T-helper 9 cell (primary cell): ENCODE data around the gene PALMD.

Experiments used
- DNase-seq: peaks from one replicate; pipeline ENCODE4 v3.0.0-alpha.2; 2020

The PALMD gene

GRCh38 chr1:99661780-99662179 lies 15.9 kb downstream of the PALMD start:
- DNase-seq, result no peak

DNA sequence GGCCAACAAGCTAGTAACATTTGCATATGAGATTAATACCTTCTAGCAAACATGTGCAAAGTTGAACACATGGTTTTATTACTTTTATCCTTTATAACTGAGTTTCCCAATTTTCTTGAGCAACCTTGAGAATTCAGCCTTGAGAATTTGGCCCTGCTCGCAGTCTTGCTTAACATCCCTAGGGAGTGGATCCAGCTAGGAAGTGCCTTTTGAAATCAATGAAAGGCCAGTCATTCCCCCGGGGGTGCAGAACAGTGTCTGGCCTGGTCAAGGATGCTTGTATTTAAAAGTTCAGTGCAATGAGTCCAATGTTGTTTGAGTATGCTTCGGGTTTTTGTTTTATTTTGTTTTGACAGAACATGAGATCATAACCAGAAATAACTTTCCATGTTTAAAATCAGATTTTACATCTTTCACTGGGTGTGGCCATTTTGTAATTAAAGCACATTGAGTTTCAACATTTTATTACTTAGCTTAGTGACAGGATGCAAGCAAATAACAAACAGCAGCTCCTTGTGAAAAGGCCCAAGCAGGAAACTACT lies 16.7 kb downstream of the PALMD start:
- no peak for DNase-seq

DNA sequence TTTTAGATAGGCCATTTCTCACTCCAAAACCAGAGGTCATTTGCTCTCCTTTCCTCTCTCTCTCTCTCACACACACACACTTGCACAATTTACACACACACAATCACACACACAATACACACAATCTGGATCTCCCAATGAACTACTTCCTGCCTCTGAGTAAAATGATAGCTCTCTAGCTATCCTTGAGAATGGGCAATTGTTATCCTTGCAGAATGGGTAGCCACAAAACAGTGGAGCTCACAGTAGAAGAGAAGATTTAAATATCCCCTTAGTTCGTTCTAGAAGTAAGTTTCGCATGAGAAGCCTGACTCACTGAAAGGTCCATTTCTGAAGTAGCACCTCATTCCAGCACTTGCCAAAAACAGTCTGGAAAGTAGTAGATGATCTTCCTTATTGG lies 17.6 kb downstream of the PALMD start:
- no peak for DNase-seq

GRCh38 chr1:99665212-99665611 lies 19.3 kb downstream of the PALMD start:
- no peak for DNase-seq

GRCh38 chr1:99669376-99669775 lies 23.5 kb downstream of the PALMD start:
- no peak for DNase-seq

DNA sequence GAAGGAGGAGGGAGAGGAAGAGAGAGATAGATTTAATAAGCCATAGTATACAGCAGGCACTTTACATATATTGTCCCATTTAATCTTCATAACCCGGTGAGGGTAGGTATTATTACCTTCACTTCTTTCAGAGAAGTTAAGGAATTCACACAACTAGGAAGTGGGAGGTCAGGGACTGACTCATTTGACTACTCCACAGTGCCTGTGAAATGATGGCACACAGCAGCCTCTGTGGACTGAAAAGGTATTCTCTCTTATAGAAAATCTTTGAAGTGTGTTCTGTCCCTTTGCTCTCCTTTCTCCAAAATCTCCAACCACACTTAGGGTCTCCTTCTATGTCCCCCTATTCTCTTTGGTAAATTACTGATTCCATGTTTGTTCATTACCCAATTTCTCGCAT lies 23.9 kb downstream of the PALMD start:
- DNase-seq, result no peak

GRCh38 chr1:99670583-99670982 lies 24.7 kb downstream of the PALMD start:
- DNase-seq, result no peak

- no peak for DNase-seq
Measured at GRCh38 chr1:99672038-99672437, 26.1 kb downstream of the PALMD start.

DNA sequence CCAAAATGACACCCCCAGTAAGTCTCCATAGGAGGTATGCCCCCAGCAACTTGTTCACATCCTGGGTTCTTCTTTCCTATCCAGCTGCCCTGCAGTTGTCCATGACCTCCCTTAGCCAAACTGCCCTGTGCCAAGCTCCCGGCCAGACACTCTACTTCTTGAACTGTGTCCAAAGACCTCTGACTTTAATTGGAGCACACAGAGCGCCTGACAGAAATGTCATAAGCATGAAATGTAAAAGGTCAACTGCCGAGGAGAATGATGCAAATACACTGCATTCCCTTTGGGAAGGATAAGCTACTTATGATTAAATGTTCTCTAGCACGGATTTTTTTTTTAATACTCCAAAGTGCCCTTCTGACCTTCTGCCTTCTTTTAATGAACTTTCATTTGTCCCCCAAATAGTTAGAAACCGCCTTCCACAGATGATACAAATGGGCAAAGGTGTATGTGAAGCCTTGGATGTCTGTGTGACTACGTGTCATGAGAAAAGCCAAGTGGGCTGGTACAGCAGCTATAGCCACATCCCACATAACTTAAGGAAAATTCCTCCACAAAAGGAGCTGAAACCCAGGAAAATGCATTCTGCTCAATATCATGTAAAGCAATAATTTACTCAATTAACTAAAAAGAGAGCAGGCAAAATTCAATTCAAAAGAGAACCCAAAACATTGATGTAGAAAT lies 26.8 kb downstream of the PALMD start:
- DNase-seq, result no peak

GRCh38 chr1:99673315-99673714 lies 27.4 kb downstream of the PALMD start:
- DNase-seq, result no peak

DNA sequence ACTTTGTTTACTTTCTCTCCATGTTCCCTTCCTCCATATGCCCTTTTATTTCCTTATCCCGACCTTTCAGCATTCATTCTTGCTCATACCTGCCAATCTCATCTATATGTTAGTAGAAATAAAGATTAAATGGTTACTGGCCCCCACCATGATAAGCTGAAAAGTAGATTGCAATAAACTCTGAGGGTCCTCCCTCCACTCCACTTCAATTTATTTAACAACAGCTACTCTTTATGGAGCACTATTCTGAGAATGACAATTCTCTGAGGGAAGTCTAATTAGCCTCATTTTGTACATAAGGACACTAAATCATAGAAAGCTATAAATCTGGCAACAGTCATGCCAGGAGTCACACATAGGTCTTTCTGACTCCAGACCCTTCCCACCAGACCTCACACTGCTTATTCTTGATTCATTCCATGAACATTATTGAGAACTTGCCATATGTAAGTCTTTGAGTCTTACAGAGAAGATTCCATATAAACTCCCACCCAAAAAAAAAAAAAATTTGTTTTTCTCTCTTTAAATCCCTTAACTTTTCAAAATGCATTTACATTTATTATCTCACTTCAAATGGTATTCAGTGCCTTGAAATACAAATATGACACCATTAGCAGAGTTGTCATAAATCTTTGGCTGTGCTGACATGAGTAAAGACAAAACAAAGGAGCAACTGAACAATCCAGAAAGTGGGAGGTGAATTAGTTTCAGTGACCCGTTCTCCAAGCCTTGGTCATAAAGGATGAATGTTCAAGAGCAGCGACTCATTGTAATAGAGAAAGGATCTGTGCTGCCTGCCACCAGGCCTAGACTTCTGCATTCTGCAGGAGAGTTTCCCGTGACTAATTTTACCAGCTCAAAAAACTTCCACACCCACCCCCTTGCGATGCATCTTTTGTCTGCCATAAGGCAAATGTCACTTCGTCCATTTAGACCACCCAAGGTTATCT lies 28.5 kb downstream of the PALMD start:
- no peak for DNase-seq

DNA sequence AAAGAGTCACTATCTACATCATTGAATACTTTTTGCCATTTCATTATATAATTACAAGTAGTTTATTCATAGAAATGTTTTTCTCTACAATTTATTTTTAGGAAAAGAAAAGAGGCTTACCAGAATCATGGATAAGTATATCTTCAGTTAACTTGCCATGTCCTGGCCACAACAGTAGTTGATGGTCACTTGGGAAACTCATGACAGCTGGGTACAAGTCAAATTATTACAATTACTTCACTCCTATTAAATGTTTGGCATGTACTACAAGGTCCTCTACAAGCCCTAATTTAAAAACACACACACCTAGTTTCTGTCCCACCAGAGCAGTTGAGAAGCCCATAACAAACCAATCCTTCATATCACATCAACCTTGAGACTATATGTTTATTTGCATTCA lies 29.4 kb downstream of the PALMD start:
- DNase-seq, result no peak

GRCh38 chr1:99675994-99676393 lies 30.1 kb downstream of the PALMD start:
- no peak for DNase-seq

GRCh38 chr1:99676876-99677275 lies 31.0 kb downstream of the PALMD start:
- DNase-seq, result no peak

DNA sequence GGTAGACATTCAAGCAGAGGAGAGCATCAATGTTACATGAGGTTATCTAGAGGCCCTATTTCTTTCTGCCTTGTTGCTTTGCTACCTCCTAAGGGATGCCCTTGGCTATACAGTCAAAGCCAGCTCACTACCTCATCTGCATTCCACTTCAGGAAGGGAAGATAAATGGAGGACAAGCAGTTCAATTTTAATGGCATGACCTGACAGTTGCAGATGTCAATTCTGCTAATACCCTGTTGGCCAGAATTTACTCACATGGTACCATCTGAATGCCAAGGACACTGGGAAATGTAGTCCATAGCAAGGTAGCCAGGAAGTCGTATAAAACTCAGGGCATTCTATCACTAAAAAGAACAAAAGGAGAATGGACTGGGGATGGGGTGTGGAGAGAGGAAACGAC lies 31.5 kb downstream of the PALMD start:
- DNase-seq, result no peak

DNA sequence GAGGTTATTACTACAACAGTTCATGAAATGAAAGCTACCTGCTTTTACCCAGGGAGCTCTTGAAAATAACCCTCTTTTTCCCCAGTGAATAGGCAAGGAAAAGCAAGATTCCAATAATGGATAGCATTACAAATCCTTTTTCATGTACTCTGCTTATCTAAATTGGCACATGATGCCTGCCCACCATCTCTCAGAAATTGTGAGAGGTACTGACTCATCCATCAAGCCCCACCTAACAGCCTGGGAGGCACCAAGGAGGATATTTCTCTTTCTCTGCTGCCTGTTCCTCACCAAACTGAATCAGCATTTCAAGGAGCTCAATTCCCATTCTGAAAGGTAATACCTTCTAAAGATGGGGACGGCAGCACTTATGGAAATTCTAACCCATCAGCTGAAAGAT lies 34.4 kb downstream of the PALMD start:
- DNase-seq, result no peak

DNA sequence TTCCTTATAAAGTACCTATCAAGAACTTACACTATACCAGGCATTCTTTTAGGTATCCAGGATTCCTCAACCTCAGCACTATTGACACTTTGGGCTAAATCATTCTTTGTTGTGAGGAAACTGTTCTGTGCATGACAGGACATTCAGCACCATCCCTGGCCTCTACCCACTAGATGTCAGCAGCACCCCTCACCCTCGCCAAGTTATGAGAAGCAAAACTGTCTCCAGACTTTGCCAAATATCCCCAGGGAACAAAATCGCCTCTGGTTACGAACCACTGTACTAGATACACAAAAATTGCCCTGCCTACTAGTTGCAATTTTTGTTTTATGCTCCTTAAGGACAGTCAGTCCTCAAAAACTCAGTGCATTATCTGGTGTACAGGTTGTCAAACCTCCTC lies 35.7 kb downstream of the PALMD start:
- no peak for DNase-seq

DNA sequence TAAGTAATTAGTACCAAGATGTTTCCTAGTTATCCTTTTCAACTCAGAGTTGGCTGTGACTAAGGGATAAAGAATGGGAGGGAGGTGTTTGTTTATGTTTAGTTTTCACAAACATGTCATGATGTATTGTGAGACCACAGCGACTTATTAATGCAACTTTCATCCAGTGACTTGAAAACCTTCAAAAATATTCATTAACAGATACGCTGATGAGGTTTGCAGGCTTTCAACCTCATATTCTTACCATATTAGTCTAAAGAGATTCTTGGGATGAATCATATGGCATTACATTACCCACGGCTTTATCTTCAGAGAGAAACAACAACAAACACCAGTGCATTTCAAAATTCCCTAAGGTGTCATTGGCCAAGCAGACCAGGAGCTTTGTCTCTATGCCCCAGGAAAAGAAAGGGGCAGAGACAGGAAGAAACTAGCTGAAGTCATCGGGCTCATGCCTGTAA lies 36.4 kb downstream of the PALMD start:
- no peak for DNase-seq

GRCh38 chr1:99685516-99686180 lies 39.7 kb downstream of the PALMD start:
- no peak for DNase-seq

- no peak for DNase-seq
Measured at GRCh38 chr1:99691175-99691574, 45.3 kb downstream of the PALMD start.

DNA sequence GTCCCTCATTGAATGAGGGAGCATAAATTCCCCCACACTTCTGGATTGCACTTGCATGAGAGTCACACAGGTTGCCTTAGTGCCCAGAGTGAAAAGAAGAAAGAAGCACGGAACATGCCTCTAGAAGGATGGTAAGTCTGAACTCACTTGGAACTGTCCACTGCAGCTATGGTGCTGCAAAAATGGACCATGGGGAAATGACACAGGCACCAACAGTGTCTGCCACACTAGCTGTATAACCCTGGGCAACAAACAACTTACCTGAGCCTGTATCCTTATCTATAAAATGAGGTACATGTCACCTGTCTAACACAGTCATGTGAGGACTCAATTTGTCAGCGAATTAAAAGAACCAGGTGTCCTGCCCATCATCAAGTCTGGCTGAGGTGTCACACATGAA lies 50.7 kb downstream of the PALMD start:
- DNase-seq, result no peak

DNA sequence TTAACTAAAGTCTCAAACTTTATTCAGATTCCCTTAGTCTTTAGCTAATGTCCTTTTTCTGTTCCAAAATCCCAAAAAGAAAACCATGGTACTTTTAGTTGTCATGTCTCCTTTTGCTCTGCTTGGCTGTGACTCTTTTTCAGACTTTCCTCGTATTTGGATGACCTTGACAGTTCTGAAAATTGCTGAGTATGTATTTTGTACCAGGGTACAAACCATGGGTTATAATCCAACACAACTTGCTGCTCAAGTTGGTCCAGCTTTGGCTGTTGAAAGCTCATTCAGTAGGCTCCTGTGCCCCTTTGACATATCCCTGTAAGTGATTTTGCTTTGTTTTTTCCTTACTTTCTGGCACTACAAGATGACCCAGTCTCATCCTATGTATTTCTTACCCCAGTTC lies 51.7 kb downstream of the PALMD start:
- no peak for DNase-seq

DNA sequence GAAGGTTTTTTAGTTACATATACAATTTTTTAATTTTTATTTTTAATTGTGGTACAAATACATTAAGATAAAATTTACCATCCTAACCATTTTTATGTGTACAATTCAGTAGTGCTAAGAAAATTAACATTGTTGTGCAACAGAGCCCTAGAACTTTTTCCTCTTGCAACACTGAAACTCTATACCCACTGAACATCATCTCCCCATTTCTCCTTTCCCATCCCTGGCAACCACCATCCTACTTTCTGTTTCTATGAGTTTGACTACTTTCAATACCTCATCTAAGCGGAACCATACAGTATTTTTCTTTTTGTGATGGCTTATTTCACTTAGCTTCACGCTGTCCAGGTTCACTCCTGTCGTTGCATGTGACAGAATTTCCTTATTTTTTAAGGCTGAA lies 54.1 kb downstream of the PALMD start:
- no peak for DNase-seq
